Activated gamma-delta T cell (primary cell): Measurements from ENCODE around the gene DDX25.
"Not testable (repeated sequence)": the region's sequence is repeated elsewhere in the genome, so short reads cannot be mapped to it uniquely, and the experiment has no call there.

Experiments
- DNase-seq: peaks from one replicate; lab custom pipeline; 2025; lab: John Stamatoyannopoulos, UW
- total RNA-seq, 2 donors: gene quantifications; one replicate each; lab custom pipeline; 2026; lab: John Stamatoyannopoulos, UW

DDX25 gene
- total RNA-seq = 0.04 to 0.41 reads per million in 2 donors

GRCh38 chr11:125903711-125904659 lies at the start of gene DDX25:
Gene DDX25 (plus strand): TSS chr11:125904508. CDS start chr11:125904518, 10 bp downstream.
- peak; percentile 16 for DNase-seq

GRCh38 chr11:125857670-125858069 lies 46.6 kb upstream of the DDX25 start:
- DNase-seq = not testable (repeated sequence)

- DNase-seq = not testable (repeated sequence)
Measured at GRCh38 chr11:125862786-125863185, 41.5 kb upstream of the DDX25 start.

DNA sequence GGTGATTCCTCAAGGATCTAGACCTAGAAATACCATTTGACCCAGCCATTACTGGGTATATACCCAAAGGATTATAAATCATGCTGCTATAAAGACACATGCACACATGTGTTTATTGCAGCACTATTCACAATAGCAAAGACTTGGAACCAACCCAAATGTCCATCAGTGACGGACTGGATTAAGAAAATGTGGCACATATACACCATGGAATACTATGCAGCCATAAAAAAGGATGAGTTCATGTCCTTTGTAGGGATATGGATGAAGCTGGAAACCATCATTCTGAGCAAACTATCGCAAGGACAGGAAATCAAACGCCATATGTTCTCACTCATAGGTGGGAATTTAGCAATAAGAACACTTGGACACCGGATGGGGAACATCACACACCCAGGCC lies 39.0 kb upstream of the DDX25 start:
- DNase-seq = not testable (repeated sequence)

- DNase-seq = no peak
Measured at GRCh38 chr11:125869521-125869920, 34.8 kb upstream of the DDX25 start.

GRCh38 chr11:125871391-125872137 lies 32.7 kb upstream of the DDX25 start:
- DNase-seq = no peak

DNA sequence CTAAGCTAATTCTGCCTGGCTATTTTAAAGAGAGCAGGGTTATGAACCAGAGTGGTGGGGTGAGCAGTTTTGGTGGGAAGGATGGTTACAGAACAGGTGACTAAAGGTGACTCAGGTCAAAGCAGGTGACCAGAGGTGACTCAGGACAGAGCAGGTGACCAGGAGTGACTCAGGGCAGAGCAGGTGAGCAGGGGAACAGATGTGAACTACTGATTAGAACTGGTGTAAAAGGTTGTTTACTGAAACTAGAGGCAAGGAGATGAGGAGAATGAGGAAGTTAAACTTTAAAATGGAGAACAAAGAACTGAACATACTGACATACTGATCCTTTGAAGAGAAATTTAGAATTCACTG lies 32.2 kb upstream of the DDX25 start:
- DNase-seq = no peak

DNA sequence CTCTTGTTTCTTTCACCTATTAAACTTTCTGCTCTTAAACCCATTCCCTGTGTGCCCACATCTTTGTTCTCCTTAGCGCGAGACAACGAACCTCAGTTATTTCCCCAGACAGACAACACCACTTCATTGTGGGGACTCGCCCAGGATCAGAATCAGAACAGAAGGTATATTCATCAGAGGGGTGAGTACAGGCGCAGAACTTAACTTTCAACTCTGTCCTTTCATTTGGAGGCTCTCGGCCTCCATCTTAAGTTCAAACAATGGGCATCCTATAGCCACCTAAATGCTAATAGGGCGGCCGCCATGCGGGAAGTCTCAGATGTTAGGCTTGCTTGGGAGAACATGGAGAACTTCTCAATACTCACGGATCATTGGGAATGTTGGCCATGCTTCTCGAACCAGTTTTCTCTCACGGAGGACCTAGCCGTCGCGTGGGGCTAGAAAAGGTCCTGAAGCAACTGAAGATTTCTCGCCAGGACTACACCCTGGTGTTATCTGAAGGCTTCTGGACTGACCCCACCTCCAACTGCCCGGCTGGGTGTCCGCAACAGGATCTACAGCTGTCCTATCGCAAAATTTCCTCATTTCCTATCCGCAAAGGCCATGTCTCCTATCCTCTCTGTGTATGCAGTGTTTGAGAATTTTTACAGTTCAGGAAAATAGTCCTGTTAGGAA lies 30.3 kb upstream of the DDX25 start:
- DNase-seq = no peak

DNA sequence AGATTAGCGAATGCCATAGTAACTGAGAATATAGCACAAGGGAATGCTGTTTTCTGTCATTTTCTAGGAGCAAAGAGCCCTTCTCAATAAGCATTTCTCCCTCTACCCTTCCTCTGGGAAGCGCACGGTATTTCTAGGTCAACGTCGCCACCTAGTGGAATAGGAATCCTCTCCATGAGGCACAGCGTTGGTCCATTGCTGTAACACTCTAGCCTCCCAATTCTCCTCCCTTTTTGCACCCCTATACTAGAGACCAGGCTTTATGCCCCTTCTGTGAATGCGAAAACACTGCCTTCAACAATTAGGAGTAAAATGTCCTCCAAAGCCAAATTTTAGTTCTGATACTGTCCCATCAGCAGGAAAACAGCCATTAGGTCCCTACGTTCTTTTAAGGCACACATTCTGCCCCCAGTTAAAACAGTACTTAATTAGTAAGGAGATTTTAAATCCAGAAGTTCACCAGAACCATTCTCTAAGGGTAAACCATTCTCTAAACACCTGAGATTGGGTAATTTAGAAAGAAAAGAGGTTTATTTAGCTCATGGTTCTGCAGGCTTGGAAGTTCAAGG lies 29.7 kb upstream of the DDX25 start:
- DNase-seq = no peak

DNA sequence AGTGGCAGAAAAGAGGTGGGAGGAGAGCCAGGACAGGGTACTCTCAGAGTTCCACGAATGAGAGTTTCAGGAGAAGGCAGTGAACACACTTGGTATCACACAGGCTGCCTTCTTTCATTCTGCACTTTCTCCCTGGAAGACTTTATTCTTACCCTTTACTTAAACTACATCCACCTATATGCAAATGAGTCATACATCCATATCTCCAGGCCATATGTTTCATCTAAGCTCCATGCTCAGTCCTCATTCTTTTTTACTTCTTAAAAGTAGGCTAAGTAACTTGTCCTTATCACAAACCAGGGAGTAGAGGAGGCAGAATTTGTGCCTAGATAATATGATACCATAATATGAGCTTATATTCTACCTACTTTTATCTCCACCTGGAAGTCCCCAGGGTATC lies 23.0 kb upstream of the DDX25 start:
- no peak for DNase-seq

DNA sequence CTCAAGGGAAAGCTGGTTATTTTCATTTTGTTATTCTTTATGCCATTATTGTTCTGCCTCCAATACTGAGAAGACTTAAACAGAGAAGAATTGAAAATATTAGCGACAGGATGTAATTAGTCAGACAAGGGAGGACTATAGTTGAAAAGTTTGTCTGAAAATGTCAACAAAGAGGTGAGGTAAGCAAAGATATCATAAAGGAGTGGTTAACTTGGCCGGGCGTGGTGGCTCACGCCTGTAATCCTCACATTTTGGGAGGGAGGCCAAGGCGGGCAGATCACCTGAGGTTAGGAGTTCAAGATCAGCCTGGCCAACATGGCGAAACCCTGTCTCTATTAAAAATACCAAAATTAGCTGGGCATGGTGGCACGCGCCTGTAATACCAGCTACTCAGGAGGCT lies 20.9 kb upstream of the DDX25 start:
- no peak for DNase-seq

DNA sequence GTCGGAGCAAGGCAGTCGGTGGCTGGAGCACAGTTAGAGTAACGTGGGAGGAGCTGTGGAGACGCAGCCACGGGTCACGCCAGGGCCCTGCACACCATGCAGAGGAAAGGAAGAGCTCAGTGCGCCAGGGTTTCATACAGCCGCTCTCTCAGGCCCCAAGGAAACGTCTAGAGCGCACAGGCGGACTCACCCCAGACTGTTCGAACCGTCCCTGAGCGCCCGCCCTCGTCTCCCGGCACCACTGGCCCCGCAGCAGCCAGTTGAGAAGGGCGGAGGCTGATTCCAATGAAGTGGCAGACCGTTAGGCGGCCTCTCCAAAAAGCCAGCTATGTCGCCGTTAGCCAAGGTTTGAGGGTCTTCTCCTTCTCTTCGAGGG lies 17.3 kb upstream of the DDX25 start:
- DNase-seq = peak; percentile 45

DNA sequence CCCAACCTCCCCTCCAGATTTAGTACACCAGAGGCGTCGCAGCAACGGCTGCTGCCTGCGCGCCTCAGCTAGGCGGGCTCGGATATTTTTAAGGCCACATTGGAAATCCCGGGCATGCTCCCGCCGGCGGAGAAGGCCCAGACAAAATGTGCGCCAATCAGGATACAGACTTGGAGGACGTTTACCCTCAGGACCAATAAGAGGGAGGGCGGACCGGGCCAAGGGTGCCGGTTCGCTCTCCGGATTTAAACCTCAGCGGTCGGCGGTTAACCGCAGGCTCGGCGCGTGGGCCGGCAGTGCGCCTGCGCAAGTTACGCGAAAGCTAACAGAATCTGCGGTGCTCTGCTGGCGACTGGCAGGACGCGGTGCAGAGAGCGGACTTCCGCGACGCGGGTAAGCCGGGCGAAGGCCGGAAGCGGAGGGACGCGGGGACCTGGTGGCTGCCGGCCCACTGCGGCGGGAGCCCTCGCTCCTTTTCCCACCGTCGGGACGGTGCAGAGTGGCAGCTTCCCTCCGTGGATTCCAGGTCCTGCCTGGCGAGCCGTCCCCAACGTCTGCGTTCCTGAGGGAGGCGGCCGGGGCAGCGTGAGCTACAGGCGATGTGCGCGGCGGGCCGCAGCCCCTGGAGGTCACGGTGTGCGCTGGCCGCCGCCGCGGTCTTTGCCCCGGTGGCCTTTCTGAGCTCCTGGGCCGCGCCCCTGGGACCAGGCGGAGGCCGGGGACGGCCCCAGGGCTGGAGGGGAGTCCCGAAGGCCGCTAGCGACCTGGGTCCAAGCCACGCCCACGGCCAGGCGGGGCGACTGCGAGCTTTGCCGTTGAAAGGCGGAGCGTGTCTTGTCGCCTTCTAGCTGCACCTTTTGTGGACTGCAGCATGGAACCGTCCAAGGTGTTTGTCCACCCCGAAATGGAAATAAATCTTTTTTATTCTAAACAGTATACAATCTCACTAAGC lies 16.7 kb upstream of the DDX25 start, which contains the start of gene HYLS1:
Gene HYLS1, plus strand, starts transcription at position 296 of the 952 bp plus-strand sequence. CDS start 11,701 bp downstream, outside the sequence.
- peak; percentile 89 for DNase-seq

- DNase-seq = no peak
Measured at GRCh38 chr11:125890447-125891100, 13.7 kb upstream of the DDX25 start.

DNA sequence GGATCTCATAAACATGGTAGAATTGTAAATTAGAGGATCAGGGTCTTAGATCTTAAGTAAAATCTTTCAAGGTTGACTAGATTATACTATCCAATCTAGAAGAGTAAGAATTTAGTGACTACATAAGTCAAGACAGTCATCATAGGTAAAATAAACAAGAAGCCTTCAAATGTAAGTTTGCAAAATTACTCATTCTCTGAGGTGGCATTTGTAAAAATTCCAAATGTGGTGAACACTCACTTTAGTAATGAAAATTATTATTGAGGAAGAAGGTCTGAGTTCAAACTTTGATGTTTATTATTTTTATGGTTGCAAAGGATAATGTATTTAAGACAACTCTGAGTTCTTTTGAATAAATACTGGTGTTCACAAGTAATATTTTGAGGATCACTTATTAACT lies 12.2 kb upstream of the DDX25 start:
- DNase-seq = no peak

DNA sequence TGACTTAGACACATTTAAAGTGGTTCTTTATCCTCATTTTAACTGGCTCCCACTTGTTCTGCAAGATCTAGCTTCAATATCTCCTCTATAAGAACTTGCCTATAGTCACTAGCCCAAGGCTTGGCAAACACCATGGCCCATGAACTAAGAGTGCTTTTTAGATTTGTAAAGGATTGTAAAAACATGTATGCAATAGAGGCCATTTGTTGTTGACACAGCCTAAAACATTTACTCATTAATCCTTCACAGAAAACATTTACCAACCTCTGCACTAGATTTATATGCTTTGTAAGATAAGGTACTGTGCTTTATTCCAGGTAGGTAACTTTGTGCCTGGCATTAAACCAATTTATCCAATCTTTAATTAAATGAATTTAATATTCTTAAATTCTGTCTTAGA lies 11.3 kb upstream of the DDX25 start:
- no peak for DNase-seq

GRCh38 chr11:125901872-125902271 lies 2.4 kb upstream of the DDX25 start:
- no peak for DNase-seq

GRCh38 chr11:125902277-125902926 lies 1.9 kb upstream of the DDX25 start:
- no peak for DNase-seq

- DNase-seq = peak; percentile 74
Measured at GRCh38 chr11:125902927-125903710, 1.2 kb upstream of the DDX25 start, which contains the start of gene PUS3. Gene PUS3 (minus strand): TSS chr11:125903206. CDS start chr11:125896284, 6,922 bp downstream.
